Endodermal cell (in vitro differentiated cells): ENCODE measurements around the gene SMARCD1. TPM values are rescaled to one million over a fixed set of nuclear protein-coding genes. Genes with fewer than 3 reads are reported as not detected.

Experiments
- DNase-seq: peaks from one replicate; pipeline ENCODE4 v3.0.0-alpha.2; 2017
- H3K27ac ChIP-seq: 2 replicates; pipeline ENCODE4 v1.5.1; 2013; ENCODE audit warnings: mild to moderate bottlenecking, low read depth, low read length, moderate library complexity
- H3K27me3 ChIP-seq: 2 replicates; pipeline ENCODE4 v1.6.1; 2013; ENCODE audit warnings: mild to moderate bottlenecking, low read length, moderate library complexity; ENCODE audit not compliant: insufficient read depth, control insufficient read depth, poor library complexity, severe bottlenecking
- H3K36me3 ChIP-seq: 2 replicates; pipeline ENCODE4 v1.7.0; 2013; ENCODE audit warnings: mild to moderate bottlenecking, low read length, moderate library complexity; ENCODE audit not compliant: control insufficient read depth, insufficient read depth
- H3K4me1 ChIP-seq: one replicate; pipeline ENCODE4 v1.7.0; 2013; ENCODE audit warnings: low read length; ENCODE audit not compliant: control insufficient read depth, insufficient read depth
- H3K4me3 ChIP-seq: 2 replicates; pipeline ENCODE4 v1.5.1; 2013; ENCODE audit warnings: mild to moderate bottlenecking, low read length, moderate library complexity
- H3K9ac ChIP-seq: 2 replicates; pipeline ENCODE4 v1.6.1; 2013; ENCODE audit warnings: mild to moderate bottlenecking, low read length, moderate library complexity; ENCODE audit not compliant: poor library complexity, severe bottlenecking; ENCODE audit errors: extremely low read depth
- H3K9me3 ChIP-seq: 2 replicates; pipeline ENCODE4 v1.6.1; 2013; ENCODE audit warnings: mild to moderate bottlenecking, low read length, moderate library complexity; ENCODE audit not compliant: control insufficient read depth
- H3K27ac Mint-ChIP-seq: 2 replicates; pipeline ENCODE4 v1.8.0; 2020; ENCODE audit warnings: mixed read lengths
- H3K27me3 Mint-ChIP-seq: 2 replicates; pipeline ENCODE4 v1.8.0; 2021; ENCODE audit warnings: mild to moderate bottlenecking, mixed read lengths; ENCODE audit not compliant: insufficient read depth
- H3K36me3 Mint-ChIP-seq: 2 replicates; pipeline ENCODE4 v1.8.0; 2020; ENCODE audit warnings: low read depth, mixed read lengths
- H3K4me1 Mint-ChIP-seq: 2 replicates; pipeline ENCODE4 v1.8.0; 2020; ENCODE audit warnings: mixed read lengths
- H3K4me3 Mint-ChIP-seq: 2 replicates; pipeline ENCODE4 v1.8.0; 2020; ENCODE audit warnings: mild to moderate bottlenecking, moderate library complexity, mixed read lengths
- H3K9me3 Mint-ChIP-seq: 2 replicates; pipeline ENCODE4 v1.8.0; 2020; ENCODE audit warnings: mild to moderate bottlenecking, mixed read lengths
- CTCF ChIP-seq: fragments of 200-600 bp; sonication (generic); conservative IDR thresholded peaks from 2 replicates; pipeline ENCODE4 v1.5.0; 2021; ENCODE audit warnings: antibody characterized with exemption, mild to moderate bottlenecking
- WGBS, 2 experiments: methylation state at CpG; one replicate each; pipeline versions ENCODE4 v1.1.5 to v1.1.7; 2013; ENCODE audit warnings: missing lambda C conversion rate in 2 of 2, mixed read lengths in 1 of 2; ENCODE audit not compliant: insufficient coverage in 1 of 2, insufficient read length in 1 of 2; 5-methylcytosine and 5-hydroxymethylcytosine counted together
- total RNA-seq, 2 donors: library from RNA; stranded (reverse); fragmentation: NEBNext Ultra II Directional in 1 of 2; extraction: Animal tissue kit (Norgen Biotek cat#: 25700) in 1 of 2; gene quantifications; 2 replicates in 1 of 2; 3 replicates in 1 of 2; pipeline ENCODE4 v1.2.1, GENCODE V29; 2021

SMARCD1 gene
- total RNA-seq, 2 donors from 2014 or later: 118 to 125 TPM

GRCh38 chr12:50078281-50078680 lies 6.9 kb upstream of the SMARCD1 start:
- H3K36me3 ChIP-seq: no peaks in the 10 kb centered on the region
- no peak for TF ChIP-seq CTCF
- no peaks in the 10 kb centered on the region for H3K27me3 ChIP-seq
- WGBS, 2 experiments: 94 to 96% methylated on average over 7 to 10 of the region's 10 CpGs
- H3K36me3 Mint-ChIP-seq: no peaks in the 10 kb centered on the region
- H3K9me3 Mint-ChIP-seq: no peaks in the 10 kb centered on the region
- H3K27me3 Mint-ChIP-seq: peaks cover 40% of the 10 kb centered on the region
- H3K4me1 Mint-ChIP-seq: peaks cover 7% of the 10 kb centered on the region
- H3K9ac ChIP-seq: no peak overlapping the region
- no peak overlapping the region for H3K27ac Mint-ChIP-seq
- H3K9me3 ChIP-seq: no peaks in the 10 kb centered on the region
- no peak overlapping the region for H3K4me3 ChIP-seq
- peaks cover 5% of the 10 kb centered on the region for H3K4me1 ChIP-seq
- no peak overlapping the region for H3K4me3 Mint-ChIP-seq
- no peak overlapping the region for H3K27ac ChIP-seq
- DNase-seq: no peak

GRCh38 chr12:50079771-50080170 lies 5.4 kb upstream of the SMARCD1 start:
- peaks cover 7% of the 10 kb centered on the region for H3K4me1 Mint-ChIP-seq
- DNase-seq: no peak
- Histone ChIP-seq H3K27ac (no peak overlapping the region), H3K27me3 (no peaks in the 10 kb centered on the region), H3K36me3 (no peaks in the 10 kb centered on the region), H3K9ac (no peak overlapping the region), H3K4me1 (peaks cover 5% of the 10 kb centered on the region), H3K9me3 (no peaks in the 10 kb centered on the region), H3K4me3 (no peak overlapping the region)
- 83 to 89% methylated on average over 3 to 5 of the region's 5 CpGs for WGBS, 2 experiments
- H3K27me3 Mint-ChIP-seq: peaks cover 40% of the 10 kb centered on the region
- TF ChIP-seq CTCF: no peak
- no peaks in the 10 kb centered on the region for H3K9me3 Mint-ChIP-seq
- no peak overlapping the region for H3K4me3 Mint-ChIP-seq
- H3K27ac Mint-ChIP-seq: no peak overlapping the region
- H3K36me3 Mint-ChIP-seq: no peaks in the 10 kb centered on the region

- H3K4me1 ChIP-seq: no peaks in the 10 kb centered on the region
- Mint-ChIP-seq H3K4me3 (no peak overlapping the region), H3K9me3 (no peaks in the 10 kb centered on the region), H3K27me3 (peaks cover 40% of the 10 kb centered on the region), H3K27ac (no peak overlapping the region), H3K4me1 (peaks cover 9% of the 10 kb centered on the region), H3K36me3 (peaks cover 3% of the 10 kb centered on the region)
- H3K27ac ChIP-seq: no peak overlapping the region
- no peaks in the 10 kb centered on the region for H3K36me3 ChIP-seq
- no peaks in the 10 kb centered on the region for H3K9me3 ChIP-seq
- no peak for TF ChIP-seq CTCF
- H3K27me3 ChIP-seq: no peaks in the 10 kb centered on the region
- DNase-seq: no peak
- WGBS, 2 experiments: 73% methylated on average over 24 to 45 of the region's 46 CpGs
- no peak overlapping the region for H3K4me3 ChIP-seq
- no peak overlapping the region for H3K9ac ChIP-seq
Measured at GRCh38 chr12:50081096-50081808, 3.9 kb upstream of the SMARCD1 start.
